Esophagus muscularis mucosa (tissue), 4 donors: Measurements from ENCODE around the gene LOXL1.

Experiments
- CTCF ChIP-seq, 3 experiments: fragments of 200-600 bp in 2 of 3; fragments of 450-650 bp in 1 of 3; sonication (generic) in 2 of 3; IDR thresholded peaks; one replicate each; pipeline ENCODE4 v1.5.1; 2017 to 2019; ENCODE audit warnings: antibody characterized with exemption in 3 of 3, mild to moderate bottlenecking in 2 of 3, moderate library complexity in 1 of 3
- EP300 ChIP-seq: sonication (generic); formaldehyde crosslinking; IDR thresholded peaks from one replicate; pipeline ENCODE4 v1.6.1; 2017; ENCODE audit warnings: antibody characterized with exemption
- POLR2A ChIP-seq: fragments of 450-650 bp; IDR thresholded peaks from one replicate; pipeline ENCODE4 v1.6.1; 2017; ENCODE audit warnings: antibody characterized with exemption, moderate library complexity, mild to moderate bottlenecking, low read depth

GRCh38 chr15:73936181-73936580 lies 9.9 kb downstream of the LOXL1 start:
- TF ChIP-seq EP300 = no peak
- TF ChIP-seq CTCF (IDR thresholded peaks at IDR 0.05) = peak in 1 of 3 experiments; percentile 18
- TF ChIP-seq POLR2A = no peak
